Measurements from ENCODE around the gene PLEKHB2.
"Not testable (repeated sequence)": the region's sequence is repeated elsewhere in the genome, so short reads cannot be mapped to it uniquely, and the experiment has no call there.

The PLEKHB2 gene

GRCh38 chr2:131105156-131105949 is at the start of gene PLEKHB2:
PLEKHB2 (plus strand) TSS chr2:131105336; CDS start chr2:131120942, 15,606 bp downstream.
- peak; percentile 92 for DNase-seq

GRCh38 chr2:131056204-131056931 is 48.8 kb upstream of the PLEKHB2 start:
- DNase-seq = no peak

- DNase-seq = no peak
Observed at GRCh38 chr2:131056932-131057287, 48.2 kb upstream of the PLEKHB2 start.

- DNase-seq = no peak
Observed at GRCh38 chr2:131058214-131058843, 46.8 kb upstream of the PLEKHB2 start.

- no peak for DNase-seq
Observed at GRCh38 chr2:131058920-131059319, 46.2 kb upstream of the PLEKHB2 start.

- DNase-seq = no peak
Observed at GRCh38 chr2:131063501-131064283, 41.4 kb upstream of the PLEKHB2 start.

GRCh38 chr2:131064589-131065512 is 40.3 kb upstream of the PLEKHB2 start:
- no peak for DNase-seq

- no peak for DNase-seq
Observed at GRCh38 chr2:131067465-131068125, 37.5 kb upstream of the PLEKHB2 start.

- not testable (repeated sequence) for DNase-seq
Observed at GRCh38 chr2:131068172-131068571, 37.0 kb upstream of the PLEKHB2 start.

- not testable (repeated sequence) for DNase-seq
Observed at GRCh38 chr2:131075578-131075977, 29.6 kb upstream of the PLEKHB2 start.

GRCh38 chr2:131076707-131077106 is 28.4 kb upstream of the PLEKHB2 start:
- DNase-seq = no peak

GRCh38 chr2:131077182-131077846 is 27.8 kb upstream of the PLEKHB2 start:
- no peak for DNase-seq

GRCh38 chr2:131077966-131078365 is 27.2 kb upstream of the PLEKHB2 start:
- DNase-seq = no peak

GRCh38 chr2:131079931-131080330 is 25.2 kb upstream of the PLEKHB2 start:
- not testable (repeated sequence) for DNase-seq

GRCh38 chr2:131081190-131081589 is 23.9 kb upstream of the PLEKHB2 start:
- DNase-seq = no peak

GRCh38 chr2:131085646-131086045 is 19.5 kb upstream of the PLEKHB2 start:
- DNase-seq = no peak

- no peak for DNase-seq
Observed at GRCh38 chr2:131092458-131093005, 12.6 kb upstream of the PLEKHB2 start.

GRCh38 chr2:131093006-131093695 is 12.0 kb upstream of the PLEKHB2 start, which contains the start of gene FAM168B:
FAM168B (minus strand) TSS chr2:131093460; CDS start chr2:131082646, 10,814 bp downstream.
- peak; percentile 95 for DNase-seq

- peak; percentile 81 for DNase-seq
Observed at GRCh38 chr2:131093696-131094462, 11.3 kb upstream of the PLEKHB2 start.
